Brain pericyte (primary cell): ENCODE data around the gene FRMD5.

Experiments
- DNase-seq: peaks from one replicate; pipeline ENCODE4 v3.0.0-alpha.2; 2012; ENCODE audit warnings: low read depth, low spot score

The FRMD5 gene

GRCh38 chr15:44160796-44161195, 34.3 kb downstream of the FRMD5 start:
- DNase-seq = no peak

DNA sequence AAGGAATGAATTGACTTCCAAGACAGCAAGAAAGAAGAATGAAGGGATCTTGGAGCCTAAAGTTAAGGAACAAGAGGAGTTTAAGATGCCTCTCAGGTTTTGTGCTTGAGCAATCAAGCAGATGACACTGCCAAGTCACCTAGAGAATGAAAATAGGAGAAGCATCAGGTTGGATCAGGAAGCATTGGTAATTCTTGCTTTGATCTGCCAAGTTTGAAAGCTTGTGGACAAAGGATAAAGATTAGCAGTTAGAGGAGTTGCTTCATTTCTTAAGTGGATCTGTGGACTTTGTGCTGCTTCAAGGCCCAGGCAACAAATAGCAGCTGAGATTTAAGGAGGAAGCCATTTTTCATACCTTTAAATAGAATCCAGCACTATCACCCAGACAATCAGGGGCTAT, 35.6 kb downstream of the FRMD5 start:
- DNase-seq = no peak

DNA sequence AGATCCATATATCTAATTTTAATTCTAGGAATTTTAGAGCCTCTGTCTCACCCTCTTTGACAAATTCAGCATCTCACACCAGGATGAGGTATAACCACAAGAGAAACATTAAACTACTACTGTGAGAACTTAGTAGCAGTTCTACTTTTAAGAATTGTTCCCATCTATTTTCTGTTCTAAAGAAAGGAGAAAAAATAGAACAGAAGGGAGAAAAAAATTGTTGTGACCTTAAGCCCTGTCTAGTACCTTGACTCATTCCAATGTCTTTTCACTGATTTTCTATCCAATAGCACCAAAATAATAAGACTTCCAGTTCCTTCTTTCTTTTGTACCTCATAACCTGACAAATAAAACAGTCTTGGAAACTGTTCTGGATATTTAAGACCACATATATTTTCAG, 37.0 kb downstream of the FRMD5 start:
- DNase-seq = no peak

- peak; percentile 32 for DNase-seq
Observed at GRCh38 chr15:44157679-44158078, 37.4 kb downstream of the FRMD5 start.

GRCh38 chr15:44153352-44153751, 41.7 kb downstream of the FRMD5 start:
- no peak for DNase-seq

DNA sequence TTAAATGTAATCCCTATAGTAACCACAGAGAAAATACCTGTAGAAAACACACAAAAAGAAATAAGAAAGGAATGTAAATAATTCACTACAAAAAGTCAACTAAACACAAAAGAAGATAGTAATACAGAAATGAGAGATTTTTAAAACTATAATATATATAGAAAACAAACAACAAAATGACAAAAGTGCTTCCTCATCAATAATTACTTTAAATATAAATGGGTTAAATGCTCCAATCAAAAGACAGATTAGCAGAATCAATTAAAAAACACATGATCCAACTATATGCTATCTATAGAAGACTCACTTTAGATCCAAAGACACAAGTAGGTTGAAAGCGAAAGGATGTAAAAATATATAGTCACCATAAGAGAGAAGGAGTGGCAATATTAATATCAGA, 45.8 kb downstream of the FRMD5 start:
- no peak for DNase-seq

DNA sequence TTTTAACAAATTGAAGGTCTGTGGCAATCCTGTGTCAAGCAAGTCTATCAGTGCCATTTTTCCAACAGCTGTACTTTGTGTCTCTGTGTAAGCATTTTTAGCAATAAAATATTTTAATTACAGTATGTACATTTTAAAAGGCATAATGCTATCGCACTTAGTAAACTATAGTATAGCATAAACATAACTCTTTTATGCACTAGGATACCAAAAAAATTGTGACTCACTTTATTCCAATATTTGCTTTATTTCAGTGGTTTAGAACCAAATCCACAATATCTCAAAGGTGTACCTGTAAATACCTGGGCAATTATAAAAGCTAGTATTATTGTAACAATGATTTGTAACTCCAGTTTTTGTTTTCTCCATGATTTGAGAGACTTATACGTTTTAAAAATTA, 46.5 kb downstream of the FRMD5 start:
- no peak for DNase-seq

DNA sequence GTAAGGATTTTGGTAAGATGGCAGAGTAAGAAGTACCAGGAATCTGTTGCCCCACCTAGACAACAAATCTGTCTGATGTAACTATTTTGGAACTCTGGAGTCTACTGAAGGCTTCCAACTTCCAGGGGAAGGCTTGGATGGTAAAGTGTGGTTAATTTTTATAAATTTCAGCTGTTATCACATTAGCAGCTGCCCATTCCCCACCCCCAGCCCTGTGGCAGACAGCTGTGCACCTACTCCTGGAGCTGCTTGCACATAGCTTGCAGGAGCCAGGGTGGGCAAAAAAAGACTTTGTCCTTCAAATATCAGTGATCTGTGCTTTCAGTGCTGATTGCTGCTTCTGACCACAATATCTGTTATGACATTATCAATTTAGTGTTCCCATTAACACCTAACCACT, 47.4 kb downstream of the FRMD5 start:
- no peak for DNase-seq

DNA sequence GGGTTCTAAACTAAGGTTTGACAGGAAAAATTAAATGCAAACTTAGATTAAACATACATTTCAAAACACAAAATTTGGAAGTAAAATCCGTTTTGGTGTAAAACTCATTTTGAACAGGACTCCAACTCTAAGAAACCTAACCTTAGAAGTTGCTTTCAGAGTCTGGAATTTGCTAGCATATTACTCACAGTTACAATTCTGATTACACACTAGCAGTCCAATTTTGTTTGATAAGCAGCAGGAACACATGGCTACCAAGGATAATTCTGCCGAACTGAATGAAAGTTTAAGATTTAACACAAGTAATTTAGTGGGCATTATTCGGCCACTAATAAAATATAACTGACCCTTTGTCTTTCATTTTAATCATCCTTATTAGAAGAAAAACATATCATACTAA, 49.6 kb downstream of the FRMD5 start:
- DNase-seq = no peak

DNA sequence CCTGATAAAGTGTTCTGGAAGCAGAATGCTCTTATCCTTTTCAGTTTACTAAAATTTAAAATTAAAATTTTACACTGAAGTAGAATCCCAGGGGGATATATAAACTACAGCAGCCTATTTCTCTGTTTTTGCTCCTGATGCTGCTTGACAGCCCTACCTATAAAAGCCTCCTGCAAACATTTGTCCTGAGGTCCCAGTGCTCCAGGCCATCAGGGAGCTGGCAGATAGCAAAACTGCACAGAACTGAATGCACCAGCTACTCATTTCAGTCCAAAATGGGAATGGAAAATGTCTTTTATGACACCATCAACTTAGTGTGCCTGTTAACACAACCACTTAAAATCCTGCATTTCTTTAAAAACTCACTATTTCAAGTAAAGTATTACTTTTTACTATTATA, 50.1 kb downstream of the FRMD5 start:
- no peak for DNase-seq

- no peak for DNase-seq
Observed at GRCh38 chr15:44144184-44144583, 50.9 kb downstream of the FRMD5 start.

- DNase-seq = no peak
Observed at GRCh38 chr15:44137750-44138149, 57.3 kb downstream of the FRMD5 start.

DNA sequence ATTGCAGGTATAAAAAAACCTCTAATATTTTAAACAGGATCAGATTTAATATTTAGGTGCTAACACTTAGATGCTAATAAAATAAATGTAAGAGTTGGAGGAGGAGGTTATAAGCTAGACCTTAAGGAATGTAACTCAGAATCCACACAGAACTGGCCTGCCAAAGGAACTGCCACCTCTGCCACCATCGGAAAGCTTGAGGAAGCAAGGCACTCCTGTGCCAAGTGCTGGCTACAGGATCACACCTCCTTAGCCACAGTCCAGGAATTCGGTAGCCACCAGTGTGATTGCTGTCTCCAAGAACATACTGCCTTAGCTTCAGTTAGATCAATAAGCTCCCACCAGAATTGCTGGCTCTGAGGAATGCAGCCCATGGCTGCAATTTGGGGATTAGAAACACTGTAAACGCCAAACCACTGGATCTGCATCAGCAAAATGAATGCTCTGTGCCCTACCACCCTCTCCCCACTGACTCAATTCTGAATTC, 58.0 kb downstream of the FRMD5 start:
- no peak for DNase-seq

DNA sequence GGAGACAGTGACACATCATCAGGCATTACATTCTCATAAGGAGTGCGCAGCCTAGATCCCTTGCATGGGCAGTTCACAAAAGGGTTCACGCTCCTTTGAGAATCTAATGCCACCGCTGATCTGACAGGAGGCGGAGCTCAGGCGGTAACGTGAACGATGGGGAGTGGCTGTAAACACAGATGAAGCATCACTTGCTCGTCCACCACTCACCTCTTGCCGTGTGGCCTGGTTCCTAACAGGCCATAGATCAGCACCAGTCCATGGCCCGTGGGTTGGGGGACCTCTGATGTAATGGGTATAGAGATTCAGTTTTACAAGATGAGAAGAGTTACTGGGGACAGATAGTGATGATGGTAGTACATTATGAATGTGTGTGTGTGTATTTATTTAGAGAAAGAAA, 63.0 kb downstream of the FRMD5 start:
- no peak for DNase-seq

DNA sequence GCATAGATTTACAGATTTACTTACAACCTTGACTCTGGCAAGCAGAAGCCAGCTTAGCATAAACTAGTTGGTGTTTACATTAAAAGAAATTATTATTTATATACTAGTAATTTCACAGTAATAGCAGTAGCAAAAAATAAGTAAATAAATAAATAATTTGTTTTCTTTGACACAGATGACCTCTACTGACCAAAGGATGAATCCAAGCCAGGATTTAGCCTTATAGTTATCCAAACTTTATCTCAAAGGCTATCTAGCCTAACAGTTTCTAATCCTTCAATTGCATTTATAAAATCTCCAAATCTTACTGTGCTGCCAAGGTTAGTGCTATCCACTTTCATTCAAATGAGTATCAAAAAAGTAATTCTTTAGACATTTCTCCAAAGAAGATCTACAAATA, 64.3 kb downstream of the FRMD5 start:
- no peak for DNase-seq

GRCh38 chr15:44129911-44130310, 65.2 kb downstream of the FRMD5 start:
- DNase-seq = no peak

DNA sequence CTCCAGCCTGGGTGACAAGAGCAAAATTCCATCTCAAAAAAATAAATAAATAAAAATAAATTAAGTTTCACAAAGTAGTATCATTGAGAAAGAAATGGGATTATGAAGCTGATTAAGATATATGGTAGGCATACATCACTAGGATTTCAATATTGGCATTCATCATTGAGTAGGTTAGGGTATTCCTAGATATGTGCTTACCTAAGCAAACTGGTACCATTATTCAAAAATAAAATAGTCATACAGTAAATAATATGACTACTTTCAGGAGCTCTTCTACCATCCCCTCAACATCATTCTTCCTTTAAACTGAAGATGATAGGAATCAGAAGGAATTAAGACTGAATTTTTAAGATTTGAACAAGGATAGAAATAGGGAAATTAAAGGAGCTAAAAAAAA, 66.6 kb downstream of the FRMD5 start:
- no peak for DNase-seq

GRCh38 chr15:44125879-44126278, 69.2 kb downstream of the FRMD5 start:
- no peak for DNase-seq

DNA sequence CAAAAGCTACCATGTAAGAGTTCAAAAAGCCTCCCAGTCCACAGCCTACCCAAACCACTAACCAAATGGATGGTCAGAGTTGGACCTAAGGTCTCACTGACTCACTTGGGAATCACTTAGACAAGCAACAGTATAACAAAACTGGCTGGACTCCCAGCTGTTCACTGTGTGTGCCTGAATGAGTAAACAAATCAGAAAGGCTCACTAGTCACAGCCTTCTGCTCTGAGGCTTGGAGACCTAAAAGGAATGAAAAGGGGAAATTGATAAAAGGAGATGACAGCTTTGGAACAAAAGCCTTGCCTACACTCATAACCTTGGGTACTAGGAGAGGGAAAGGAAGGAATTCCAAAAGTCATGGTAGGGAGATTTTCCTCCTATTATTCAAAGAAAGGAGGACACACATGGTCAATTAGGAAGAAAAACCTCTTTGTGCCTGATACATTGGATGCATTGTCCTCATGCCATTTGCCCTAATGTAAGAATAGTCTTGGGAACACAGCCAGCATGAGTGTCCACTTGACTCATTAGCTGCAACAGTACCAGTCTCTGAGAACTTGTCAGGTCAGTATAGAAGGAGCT, 92.3 kb downstream of the FRMD5 start:
- peak; percentile 87 for DNase-seq

GRCh38 chr15:44101944-44102343, 93.1 kb downstream of the FRMD5 start:
- no peak for DNase-seq

DNA sequence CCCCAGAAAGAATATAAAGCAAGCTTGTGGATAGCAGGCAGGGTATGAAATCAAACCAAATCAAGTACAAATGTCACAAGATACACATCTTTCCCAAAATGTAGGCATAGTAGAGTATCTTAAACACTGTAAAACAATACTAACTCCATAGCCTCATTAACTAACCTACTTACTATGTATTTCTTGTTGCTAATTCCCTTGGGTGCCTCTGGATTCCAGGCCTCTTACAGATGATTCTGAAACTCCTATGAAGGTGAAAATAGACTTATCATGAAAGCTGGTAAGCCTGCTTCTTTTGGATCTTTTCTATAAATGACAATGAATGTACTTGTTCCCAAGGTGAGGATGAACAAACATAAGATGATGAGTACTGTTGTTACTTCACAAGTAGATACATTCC, 93.8 kb downstream of the FRMD5 start:
- no peak for DNase-seq

DNA sequence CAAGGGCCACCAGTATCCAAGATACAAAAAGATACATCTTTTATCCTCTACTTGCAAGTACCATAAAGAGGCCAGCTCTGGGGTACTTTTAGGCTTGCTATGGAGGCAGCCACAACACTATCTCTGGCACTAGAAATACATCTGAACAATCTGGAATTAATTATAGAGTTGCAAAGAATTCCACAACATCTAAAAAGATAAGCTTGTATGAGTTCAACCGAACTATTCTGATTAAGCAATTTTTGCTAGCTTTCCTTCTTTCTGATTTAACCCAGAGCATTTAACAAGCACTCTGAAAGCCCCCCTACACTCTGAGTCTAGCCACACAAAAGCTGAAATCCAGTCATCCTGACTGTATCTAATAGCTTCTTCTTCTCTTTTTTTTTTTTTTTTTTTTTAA, 95.4 kb downstream of the FRMD5 start:
- no peak for DNase-seq

- no peak for DNase-seq
Observed at GRCh38 chr15:44097552-44097951, 97.5 kb downstream of the FRMD5 start.

DNA sequence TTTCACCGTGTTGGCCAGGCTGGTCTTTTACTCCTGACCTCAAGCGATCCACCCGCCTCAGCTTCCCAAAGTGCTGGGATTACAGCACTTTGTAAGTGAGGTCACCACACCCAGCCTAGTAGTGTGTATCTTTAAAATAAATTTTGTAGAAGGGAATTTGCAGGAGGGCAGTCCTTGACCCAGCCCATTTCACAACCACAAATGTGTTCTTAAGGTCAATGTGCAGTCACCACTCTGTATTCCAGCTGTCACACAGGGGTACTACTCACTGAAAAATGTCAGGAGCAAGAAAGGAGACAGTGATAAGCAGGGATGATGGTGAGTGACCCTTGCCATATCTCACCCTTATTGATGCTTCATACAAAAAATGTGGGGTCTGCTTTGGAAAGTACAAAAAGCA, 98.5 kb downstream of the FRMD5 start:
- DNase-seq = no peak
